ENCODE results near the gene ITM2A.

DNA sequence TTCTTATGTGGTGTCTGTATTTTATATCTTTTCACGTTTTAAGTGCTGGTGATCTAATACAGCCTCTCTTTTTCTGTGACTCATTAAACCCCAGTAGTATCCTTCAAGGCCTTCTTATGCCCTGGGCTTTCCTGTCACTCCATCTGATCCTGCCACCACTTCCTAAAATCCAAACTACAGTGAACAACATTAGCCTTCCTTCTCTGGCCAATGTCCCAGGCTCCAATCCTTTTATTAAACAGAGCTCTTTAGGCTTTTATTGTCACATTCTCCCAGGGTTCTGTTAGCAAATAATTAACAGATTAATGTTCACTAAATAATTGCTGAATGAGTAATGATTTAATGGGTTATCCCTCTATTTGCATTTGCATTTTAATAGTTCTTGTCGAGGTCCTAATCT, 47.9 kb upstream of the ITM2A start:
- TF ChIP-seq, protein P1, sequence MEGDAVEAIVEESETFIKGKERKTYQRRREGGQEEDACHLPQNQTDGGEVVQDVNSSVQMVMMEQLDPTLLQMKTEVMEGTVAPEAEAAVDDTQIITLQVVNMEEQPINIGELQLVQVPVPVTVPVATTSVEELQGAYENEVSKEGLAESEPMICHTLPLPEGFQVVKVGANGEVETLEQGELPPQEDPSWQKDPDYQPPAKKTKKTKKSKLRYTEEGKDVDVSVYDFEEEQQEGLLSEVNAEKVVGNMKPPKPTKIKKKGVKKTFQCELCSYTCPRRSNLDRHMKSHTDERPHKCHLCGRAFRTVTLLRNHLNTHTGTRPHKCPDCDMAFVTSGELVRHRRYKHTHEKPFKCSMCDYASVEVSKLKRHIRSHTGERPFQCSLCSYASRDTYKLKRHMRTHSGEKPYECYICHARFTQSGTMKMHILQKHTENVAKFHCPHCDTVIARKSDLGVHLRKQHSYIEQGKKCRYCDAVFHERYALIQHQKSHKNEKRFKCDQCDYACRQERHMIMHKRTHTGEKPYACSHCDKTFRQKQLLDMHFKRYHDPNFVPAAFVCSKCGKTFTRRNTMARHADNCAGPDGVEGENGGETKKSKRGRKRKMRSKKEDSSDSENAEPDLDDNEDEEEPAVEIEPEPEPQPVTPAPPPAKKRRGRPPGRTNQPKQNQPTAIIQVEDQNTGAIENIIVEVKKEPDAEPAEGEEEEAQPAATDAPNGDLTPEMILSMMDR (IDR thresholded peaks at IDR 0.05), result no peak
- TF ChIP-seq ZFX (IDR thresholded peaks at IDR 0.05; ENCODE audit: borderline replicate concordance), result no peak

Data from 22Rv1 (cell line).